Measurements from ENCODE around the gene PVALEF.

The PVALEF gene

GRCh38 chr17:81154961-81155360, 10.3 kb upstream of the PVALEF start:
- no peak for DNase-seq
- H3K36me3 ChIP-seq: no peaks in the 10 kb centered on the region
- H3K27me3 ChIP-seq: no peaks in the 10 kb centered on the region
- no peak for TF ChIP-seq CTCF (IDR thresholded peaks at IDR 0.05; ENCODE audit: low read depth, low read length)
- H3K4me3 ChIP-seq (ENCODE audit: low read depth, low read length): no peak overlapping the region
- H3K4me1 ChIP-seq: no peaks in the 10 kb centered on the region
- no peaks in the 10 kb centered on the region for H3K9me3 ChIP-seq

DNA sequence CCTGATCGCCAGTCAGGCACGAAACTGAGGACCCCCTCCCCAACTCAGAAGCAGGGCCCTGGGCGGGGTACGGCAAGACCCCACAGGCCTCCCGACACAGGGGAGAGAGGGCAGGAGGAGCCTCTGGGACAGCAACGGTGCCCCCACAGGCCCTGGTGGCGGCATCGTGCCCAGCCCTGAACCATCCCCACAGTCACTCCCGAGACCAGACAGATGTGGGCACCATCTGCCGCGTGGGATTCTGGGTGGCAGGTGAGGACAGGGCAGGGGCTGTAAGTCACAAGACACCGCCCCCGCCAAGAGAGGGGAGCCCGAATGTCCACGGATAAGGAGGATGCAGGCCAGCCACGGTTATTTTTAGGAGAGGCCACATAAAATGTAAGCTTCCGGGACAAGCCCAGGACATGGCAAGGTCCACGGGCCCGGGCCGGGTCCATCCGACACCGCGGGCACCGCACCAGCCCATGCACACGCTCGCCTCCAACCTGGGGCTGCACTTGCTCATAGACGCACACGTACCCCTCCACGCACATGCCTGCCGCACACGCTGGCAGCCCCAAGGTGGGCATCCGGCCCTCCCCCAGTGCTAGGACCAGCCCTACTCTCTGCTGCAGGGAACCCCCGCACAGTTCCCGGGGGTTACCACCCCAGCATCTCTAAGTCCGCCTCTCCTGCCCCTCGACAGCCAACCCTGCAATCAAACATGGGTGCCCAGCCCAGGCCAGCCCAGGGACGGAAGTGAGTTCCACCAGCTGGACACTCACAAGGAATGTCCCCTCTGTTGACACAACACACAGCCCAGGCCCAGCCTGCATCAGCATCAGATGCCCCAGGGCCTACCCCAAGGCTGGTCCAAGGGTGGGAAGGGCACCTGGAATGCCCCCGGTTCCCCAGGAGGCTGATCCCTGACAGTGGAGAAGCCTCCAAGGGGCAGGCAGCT, 8.2 kb upstream of the PVALEF start:
- H3K4me1 ChIP-seq: no peaks in the 10 kb centered on the region
- TF ChIP-seq CTCF (IDR thresholded peaks at IDR 0.05; ENCODE audit: low read depth, low read length): no peak
- no peak overlapping the region for H3K4me3 ChIP-seq (ENCODE audit: low read depth, low read length)
- H3K27me3 ChIP-seq: no peaks in the 10 kb centered on the region
- H3K36me3 ChIP-seq: no peaks in the 10 kb centered on the region
- no peak for DNase-seq
- no peaks in the 10 kb centered on the region for H3K9me3 ChIP-seq

DNA sequence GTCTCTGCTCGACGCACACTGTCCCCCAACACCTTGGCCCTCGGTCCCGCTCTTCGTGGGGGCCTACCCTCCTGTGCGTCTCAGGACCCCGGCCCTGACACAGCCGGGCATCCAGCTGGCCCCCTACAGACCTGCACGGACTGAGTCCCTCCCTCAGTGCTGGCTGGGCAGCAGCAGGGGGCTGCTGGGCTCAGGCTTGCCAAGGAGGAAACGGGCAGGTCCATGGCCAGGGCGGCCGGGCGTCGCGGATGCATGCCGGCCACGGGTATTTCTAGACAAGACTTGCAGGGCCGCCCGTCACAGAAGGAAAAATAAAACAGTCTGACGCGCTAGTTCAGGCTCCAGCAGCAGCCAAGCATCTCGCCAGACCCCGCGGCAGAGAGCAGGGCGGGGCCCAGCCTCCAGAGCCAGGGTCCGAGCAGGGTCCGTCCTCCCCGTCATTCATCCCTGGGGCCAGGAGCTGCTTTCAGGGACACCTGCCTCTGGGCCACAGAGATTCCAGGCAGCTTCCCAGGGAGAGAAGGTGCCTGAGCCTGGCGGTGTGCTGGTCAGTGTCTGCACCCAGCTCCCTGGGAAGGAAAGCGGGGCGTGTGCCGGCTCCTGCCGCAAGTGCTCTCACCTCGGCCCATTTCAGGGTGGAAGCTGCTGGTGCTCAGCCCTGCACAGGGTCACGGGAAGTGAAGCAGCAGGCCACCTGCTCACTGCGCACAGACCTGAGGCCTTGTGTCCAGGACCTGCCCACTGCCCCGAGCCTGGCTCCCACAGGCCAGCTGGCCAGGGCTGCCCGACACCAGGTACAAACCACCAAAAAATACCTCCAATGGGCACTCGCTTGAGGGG, 7.2 kb upstream of the PVALEF start:
- Histone ChIP-seq H3K4me1 (no peaks in the 10 kb centered on the region), H3K36me3 (no peaks in the 10 kb centered on the region), H3K27me3 (no peaks in the 10 kb centered on the region), H3K9me3 (no peaks in the 10 kb centered on the region), H3K4me3 (ENCODE audit: low read depth, low read length) (no peak overlapping the region)
- no peak for TF ChIP-seq CTCF (IDR thresholded peaks at IDR 0.05; ENCODE audit: low read depth, low read length)
- no peak for DNase-seq

- no peak for DNase-seq
- H3K9me3 ChIP-seq: no peaks in the 10 kb centered on the region
- H3K27me3 ChIP-seq: no peaks in the 10 kb centered on the region
- no peak for TF ChIP-seq CTCF (IDR thresholded peaks at IDR 0.05; ENCODE audit: low read depth, low read length)
- H3K4me1 ChIP-seq: no peaks in the 10 kb centered on the region
- H3K36me3 ChIP-seq: no peaks in the 10 kb centered on the region
- H3K4me3 ChIP-seq (ENCODE audit: low read depth, low read length): no peak overlapping the region
These were observed 6.4 kb upstream of the PVALEF start for GRCh38 chr17:81158688-81159590.

GRCh38 chr17:81159611-81160265, 5.6 kb upstream of the PVALEF start:
- H3K4me1 ChIP-seq: no peaks in the 10 kb centered on the region
- no peaks in the 10 kb centered on the region for H3K27me3 ChIP-seq
- DNase-seq: no peak
- H3K4me3 ChIP-seq (ENCODE audit: low read depth, low read length): no peak overlapping the region
- no peaks in the 10 kb centered on the region for H3K9me3 ChIP-seq
- no peaks in the 10 kb centered on the region for H3K36me3 ChIP-seq
- no peak for TF ChIP-seq CTCF (IDR thresholded peaks at IDR 0.05; ENCODE audit: low read depth, low read length)
